HCT116 (cell line): ENCODE measurements around the gene RALGPS1. TPM values are rescaled to one million over a fixed set of nuclear protein-coding genes. Genes with fewer than 3 reads are reported as not detected.

Experiments used
- ATAC-seq: fragments of 200-7000 bp; cut with Tn5 transposase; 2 replicates; pipeline ENCODE4 v1.9.1; 2020; ENCODE audit warnings: mild to moderate bottlenecking, moderate library complexity
- BruUV-seq: library from RNA; stranded (reverse); fragments of 400-500 nt; replicated peaks from 2 replicates; lab custom pipeline; 2021; lab: Mats Ljungman, UMichigan
- CTCF ChIA-PET: fragments of 300-600 bp; sonication (Branson Sonifier 250); formaldehyde crosslinking; loops from one replicate; lab custom pipeline; 2021; ENCODE audit warnings: antibody characterized with exemption; lab: Charles Lee
- POLR2A ChIA-PET: fragments of 300-600, 350-600 bp; sonication (Branson Sonifier 250); formaldehyde crosslinking; loops from one replicate; lab custom pipeline; 2021; ENCODE audit warnings: antibody characterized with exemption; lab: Charles Lee
- RAD21 ChIA-PET, 2 experiments: fragments of 300-600 bp; sonication (Branson Sonifier 250); formaldehyde crosslinking; loops; one replicate each; lab custom pipeline; 2023; ENCODE audit warnings: low total read pairs in 2 of 2; ENCODE audit not compliant: uncharacterized antibody in 2 of 2, unreplicated experiment in 2 of 2, low non-redundant PET in 1 of 2; lab: Charles Lee
- DNase-seq: peaks from one replicate; pipeline ENCODE4 v3.0.0-alpha.2; 2010; ENCODE audit warnings: low read depth, low spot score
- H2AFZ ChIP-seq: fragments of 200-600 bp; shearing (Covaris generic), sonication (generic); 2 replicates; pipeline ENCODE4 v1.6.1; 2017; ENCODE audit warnings: low read depth, mixed run types, mixed read lengths, antibody characterized with exemption, low read length; ENCODE audit not compliant: poor library complexity, severe bottlenecking
- H3K27ac ChIP-seq: 2 replicates; pipeline ENCODE4 v1.5.1; 2012; ENCODE audit warnings: low read depth, low read length
- H3K27me3 ChIP-seq: fragments of 200-600 bp; sonication (generic); 2 replicates; pipeline ENCODE4 v1.6.1; 2016; ENCODE audit warnings: mixed run types, low read length, mixed read lengths; ENCODE audit not compliant: insufficient read depth
- H3K36me3 ChIP-seq, 2 experiments: fragments of 200-500 bp in 1 of 2; fragments of 200-600 bp in 1 of 2; sonication (Bioruptor generic) in 1 of 2; sonication (generic) in 1 of 2; 2 replicates each; pipeline versions ENCODE4 v1.5.1 to v1.6.1; 2014 to 2016; ENCODE audit warnings: low read length in 2 of 2, inconsistent platforms in 1 of 2, mixed read lengths in 1 of 2, mixed run types in 1 of 2; ENCODE audit not compliant: insufficient read depth in 2 of 2, control insufficient read depth in 1 of 2
- H3K4me1 ChIP-seq, 2 experiments: fragments of 200-600 bp in 1 of 2; sonication (generic) in 1 of 2; 2 replicates each; pipeline versions ENCODE4 v1.5.1 to v1.6.1; 2012 to 2017; ENCODE audit warnings: low read length in 2 of 2, inconsistent platforms in 1 of 2, mild to moderate bottlenecking in 1 of 2, mixed read lengths in 1 of 2, mixed run types in 1 of 2, moderate library complexity in 1 of 2; ENCODE audit not compliant: insufficient read depth in 2 of 2, control insufficient read depth in 1 of 2
- H3K4me2 ChIP-seq: fragments of 200-600 bp; sonication (generic); 2 replicates; pipeline ENCODE4 v1.6.1; 2017; ENCODE audit warnings: mixed run types, low read length, mixed read lengths
- H3K4me3 ChIP-seq, 2 experiments: fragments of 200-600 bp in 1 of 2; sonication (generic) in 1 of 2; replicated peaks in 1 of 2; 2 replicates each; pipeline ENCODE4 v1.5.1; 2011 to 2016; ENCODE audit warnings: low read length in 2 of 2, control low read depth in 1 of 2, low read depth in 1 of 2, mild to moderate bottlenecking in 1 of 2, mixed read lengths in 1 of 2, mixed run types in 1 of 2
- H3K79me2 ChIP-seq: fragments of 200-600 bp; sonication (generic); 2 replicates; pipeline ENCODE4 v1.6.1; 2017; ENCODE audit warnings: mild to moderate bottlenecking, mixed run types, low read length, moderate library complexity, mixed read lengths; ENCODE audit not compliant: insufficient read depth
- H3K9ac ChIP-seq: fragments of 200-600 bp; sonication (generic); 2 replicates; pipeline ENCODE4 v1.6.1; 2016; ENCODE audit warnings: low read length, mixed read lengths
- H3K9me2 ChIP-seq: fragments of 200-600 bp; sonication (generic), shearing (Covaris generic); 2 replicates; pipeline ENCODE4 v1.6.1; 2017; ENCODE audit warnings: mixed run types, mild to moderate bottlenecking, moderate library complexity; ENCODE audit not compliant: insufficient read depth
- H3K9me3 ChIP-seq, 2 experiments: fragments of 200-500 bp in 1 of 2; fragments of 200-600 bp in 1 of 2; sonication (Bioruptor generic) in 1 of 2; sonication (generic) in 1 of 2; 2 replicates each; pipeline ENCODE4 v1.6.1; 2014 to 2017; ENCODE audit warnings: low read length in 2 of 2, mixed read lengths in 2 of 2, inconsistent platforms in 1 of 2, low read depth in 1 of 2, mild to moderate bottlenecking in 1 of 2, mixed run types in 1 of 2, moderate library complexity in 1 of 2; ENCODE audit not compliant: control insufficient read depth in 1 of 2, insufficient read depth in 1 of 2
- H4K20me1 ChIP-seq: fragments of 200-600 bp; sonication (generic), shearing (Covaris generic); 2 replicates; pipeline ENCODE4 v1.6.1; 2017; ENCODE audit warnings: mixed run types, mild to moderate bottlenecking, moderate library complexity; ENCODE audit not compliant: insufficient read depth
- EGR1 ChIP-seq: IDR thresholded peaks from 2 replicates; pipeline ENCODE4 v1.6.1; 2012; ENCODE audit warnings: low read depth
- ELF1 ChIP-seq: IDR thresholded peaks from 2 replicates; pipeline ENCODE4 v1.6.1; 2012; ENCODE audit warnings: low read depth, borderline replicate concordance
- EZH2 ChIP-seq: fragments of 200-600 bp; sonication (generic); IDR thresholded peaks from 2 replicates; pipeline ENCODE4 v1.6.1; 2017; ENCODE audit warnings: antibody characterized with exemption, mixed run types
- EZH2phosphoT487 ChIP-seq: fragments of 200-600 bp; IDR thresholded peaks from 2 replicates; pipeline ENCODE4 v1.6.1; 2018; ENCODE audit warnings: antibody characterized with exemption, borderline replicate concordance
- POLR2A ChIP-seq: IDR thresholded peaks from 2 replicates; pipeline ENCODE4 v1.7.0; 2011; ENCODE audit warnings: borderline replicate concordance; ENCODE audit not compliant: insufficient read depth, insufficient read length; ENCODE audit errors: extremely low read depth
- POLR2AphosphoS5 ChIP-seq: IDR thresholded peaks from 2 replicates; pipeline ENCODE4 v1.6.1; 2011; ENCODE audit warnings: mild to moderate bottlenecking, low read depth, low read length, moderate library complexity
- RAD21 ChIP-seq: IDR thresholded peaks from 2 replicates; pipeline ENCODE4 v1.6.1; 2012; ENCODE audit warnings: low read depth, mild to moderate bottlenecking
- YY1 ChIP-seq: IDR thresholded peaks from 2 replicates; pipeline ENCODE4 v1.6.1; 2011; ENCODE audit warnings: low read length, low read depth, moderate library complexity, mild to moderate bottlenecking; ENCODE audit not compliant: insufficient replicate concordance; ENCODE audit errors: extremely low read depth
- ZFX ChIP-seq: fragments of 450-650 bp; IDR thresholded peaks from 2 replicates; pipeline ENCODE4 v1.6.1; 2017
- intact Hi-C: fragments of 100-400 bp; cut with micrococcal nuclease; formaldehyde crosslinking; loops from 2 replicates; pipeline ENCODE4 v1.10.0; 2022
- total RNA-seq: library from RNA; stranded (reverse); gene quantifications from one replicate; pipeline ENCODE4 v1.2.1, GENCODE V29; 2021; ENCODE audit not compliant: unreplicated experiment
- TF ChIP-seq, protein P1 (sequence below): IDR thresholded peaks from 2 replicates; pipeline ENCODE4 v1.6.1; 2012; ENCODE audit warnings: low read depth
- TF ChIP-seq, protein P2 (sequence below): IDR thresholded peaks from 2 replicates; pipeline ENCODE4 v1.6.1; 2012
- TF ChIP-seq, protein P3 (sequence below), 3 experiments: fragments of 200-600 bp in 1 of 3; sonication (generic) in 1 of 3; IDR thresholded peaks in 2 of 3; conservative IDR thresholded peaks in 1 of 3; 2 replicates each; pipeline ENCODE4 v1.5.1; 2012 to 2017; ENCODE audit warnings: low read depth in 2 of 3, low read length in 2 of 3, antibody characterized with exemption in 1 of 3, borderline replicate concordance in 1 of 3, control low read depth in 1 of 3, mild to moderate bottlenecking in 1 of 3, mixed read lengths in 1 of 3, mixed run types in 1 of 3, moderate library complexity in 1 of 3; ENCODE audit not compliant: insufficient read depth in 1 of 3
- TF ChIP-seq, protein P4 (sequence below): IDR thresholded peaks from 2 replicates; pipeline ENCODE4 v1.6.1; 2012
- TF ChIP-seq, protein P5 (sequence below): IDR thresholded peaks from 2 replicates; pipeline ENCODE4 v1.6.1; 2011; ENCODE audit warnings: mild to moderate bottlenecking, low read length, moderate library complexity; ENCODE audit not compliant: insufficient replicate concordance; ENCODE audit errors: extremely low read depth

The RALGPS1 gene
- total RNA-seq, 1 experiment from 2014 or later, result 7.6 TPM

DNA sequence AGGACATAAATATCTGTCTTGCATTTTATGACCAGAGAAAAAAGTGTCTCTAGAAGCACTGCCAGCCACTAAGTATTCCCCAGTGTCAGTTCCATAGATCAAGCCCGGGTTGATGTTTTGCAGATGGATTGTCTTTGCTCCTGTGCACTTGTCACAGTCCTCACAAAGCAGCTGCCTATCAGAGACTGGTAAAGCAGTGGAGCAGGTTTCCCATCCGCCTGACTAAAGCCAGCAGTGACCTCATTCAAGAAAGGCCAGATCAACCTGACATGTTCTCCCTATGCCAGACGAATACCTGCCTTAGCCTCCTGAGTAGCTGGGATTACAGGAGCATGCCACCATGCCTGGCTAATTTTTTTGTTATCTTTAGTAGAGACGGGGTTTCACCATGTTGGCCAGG is 323.2 kb downstream of the RALGPS1 start:
- H3K27me3 ChIP-seq, result no peaks in the 10 kb centered on the region
- ChIA-PET POLR2A (no interaction called here), RAD21 (no interaction called here), CTCF (no interaction called here)
- no peak for ATAC-seq
- H2AFZ ChIP-seq, result no peak overlapping the region
- no peaks in the 10 kb centered on the region for H3K4me1 ChIP-seq
- H3K4me2 ChIP-seq, result no peak overlapping the region
- H3K36me3 ChIP-seq, result 0 out of 4 replicates have a peak, but pooled peaks cover 0 to 3% of the 10 kb centered on the region in 2 experiments
- H3K27ac ChIP-seq, result no peak overlapping the region
- no TSS peak for BruUV-seq
- intact Hi-C loops, result no loop called here
- no peak for DNase-seq
- no peak overlapping the region for H3K4me3 ChIP-seq
- no peaks in the 10 kb centered on the region for H3K9me3 ChIP-seq
- no peaks in the 10 kb centered on the region for H3K9me2 ChIP-seq
- no peaks in the 10 kb centered on the region for H4K20me1 ChIP-seq
- TF ChIP-seq, protein P1, sequence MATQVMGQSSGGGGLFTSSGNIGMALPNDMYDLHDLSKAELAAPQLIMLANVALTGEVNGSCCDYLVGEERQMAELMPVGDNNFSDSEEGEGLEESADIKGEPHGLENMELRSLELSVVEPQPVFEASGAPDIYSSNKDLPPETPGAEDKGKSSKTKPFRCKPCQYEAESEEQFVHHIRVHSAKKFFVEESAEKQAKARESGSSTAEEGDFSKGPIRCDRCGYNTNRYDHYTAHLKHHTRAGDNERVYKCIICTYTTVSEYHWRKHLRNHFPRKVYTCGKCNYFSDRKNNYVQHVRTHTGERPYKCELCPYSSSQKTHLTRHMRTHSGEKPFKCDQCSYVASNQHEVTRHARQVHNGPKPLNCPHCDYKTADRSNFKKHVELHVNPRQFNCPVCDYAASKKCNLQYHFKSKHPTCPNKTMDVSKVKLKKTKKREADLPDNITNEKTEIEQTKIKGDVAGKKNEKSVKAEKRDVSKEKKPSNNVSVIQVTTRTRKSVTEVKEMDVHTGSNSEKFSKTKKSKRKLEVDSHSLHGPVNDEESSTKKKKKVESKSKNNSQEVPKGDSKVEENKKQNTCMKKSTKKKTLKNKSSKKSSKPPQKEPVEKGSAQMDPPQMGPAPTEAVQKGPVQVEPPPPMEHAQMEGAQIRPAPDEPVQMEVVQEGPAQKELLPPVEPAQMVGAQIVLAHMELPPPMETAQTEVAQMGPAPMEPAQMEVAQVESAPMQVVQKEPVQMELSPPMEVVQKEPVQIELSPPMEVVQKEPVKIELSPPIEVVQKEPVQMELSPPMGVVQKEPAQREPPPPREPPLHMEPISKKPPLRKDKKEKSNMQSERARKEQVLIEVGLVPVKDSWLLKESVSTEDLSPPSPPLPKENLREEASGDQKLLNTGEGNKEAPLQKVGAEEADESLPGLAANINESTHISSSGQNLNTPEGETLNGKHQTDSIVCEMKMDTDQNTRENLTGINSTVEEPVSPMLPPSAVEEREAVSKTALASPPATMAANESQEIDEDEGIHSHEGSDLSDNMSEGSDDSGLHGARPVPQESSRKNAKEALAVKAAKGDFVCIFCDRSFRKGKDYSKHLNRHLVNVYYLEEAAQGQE, result no peak
- TF ChIP-seq, protein P2, sequence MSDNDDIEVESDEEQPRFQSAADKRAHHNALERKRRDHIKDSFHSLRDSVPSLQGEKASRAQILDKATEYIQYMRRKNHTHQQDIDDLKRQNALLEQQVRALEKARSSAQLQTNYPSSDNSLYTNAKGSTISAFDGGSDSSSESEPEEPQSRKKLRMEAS, result no peak
- TF ChIP-seq EZH2 (no peak), ELF1 (no peak), POLR2A (no peak), YY1 (no peak), ZFX (no peak; the same call in 1 of the 2 replicates), RAD21 (no peak), POLR2AphosphoS5 (no peak), EGR1 (no peak), EZH2phosphoT487 (no peak)
- TF ChIP-seq, protein P3, sequence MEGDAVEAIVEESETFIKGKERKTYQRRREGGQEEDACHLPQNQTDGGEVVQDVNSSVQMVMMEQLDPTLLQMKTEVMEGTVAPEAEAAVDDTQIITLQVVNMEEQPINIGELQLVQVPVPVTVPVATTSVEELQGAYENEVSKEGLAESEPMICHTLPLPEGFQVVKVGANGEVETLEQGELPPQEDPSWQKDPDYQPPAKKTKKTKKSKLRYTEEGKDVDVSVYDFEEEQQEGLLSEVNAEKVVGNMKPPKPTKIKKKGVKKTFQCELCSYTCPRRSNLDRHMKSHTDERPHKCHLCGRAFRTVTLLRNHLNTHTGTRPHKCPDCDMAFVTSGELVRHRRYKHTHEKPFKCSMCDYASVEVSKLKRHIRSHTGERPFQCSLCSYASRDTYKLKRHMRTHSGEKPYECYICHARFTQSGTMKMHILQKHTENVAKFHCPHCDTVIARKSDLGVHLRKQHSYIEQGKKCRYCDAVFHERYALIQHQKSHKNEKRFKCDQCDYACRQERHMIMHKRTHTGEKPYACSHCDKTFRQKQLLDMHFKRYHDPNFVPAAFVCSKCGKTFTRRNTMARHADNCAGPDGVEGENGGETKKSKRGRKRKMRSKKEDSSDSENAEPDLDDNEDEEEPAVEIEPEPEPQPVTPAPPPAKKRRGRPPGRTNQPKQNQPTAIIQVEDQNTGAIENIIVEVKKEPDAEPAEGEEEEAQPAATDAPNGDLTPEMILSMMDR (IDR thresholded peaks at IDR 0.05 in 2 of 3, conservative IDR thresholded peaks at IDR 0.05 in 1 of 3; ENCODE audit: borderline replicate concordance in 1 of 3, insufficient read depth in 1 of 3, low read depth in 2 of 3, low read length in 2 of 3), result no peak
- TF ChIP-seq, protein P4, sequence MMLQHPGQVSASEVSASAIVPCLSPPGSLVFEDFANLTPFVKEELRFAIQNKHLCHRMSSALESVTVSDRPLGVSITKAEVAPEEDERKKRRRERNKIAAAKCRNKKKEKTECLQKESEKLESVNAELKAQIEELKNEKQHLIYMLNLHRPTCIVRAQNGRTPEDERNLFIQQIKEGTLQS, result no peak
- TF ChIP-seq, protein P5, sequence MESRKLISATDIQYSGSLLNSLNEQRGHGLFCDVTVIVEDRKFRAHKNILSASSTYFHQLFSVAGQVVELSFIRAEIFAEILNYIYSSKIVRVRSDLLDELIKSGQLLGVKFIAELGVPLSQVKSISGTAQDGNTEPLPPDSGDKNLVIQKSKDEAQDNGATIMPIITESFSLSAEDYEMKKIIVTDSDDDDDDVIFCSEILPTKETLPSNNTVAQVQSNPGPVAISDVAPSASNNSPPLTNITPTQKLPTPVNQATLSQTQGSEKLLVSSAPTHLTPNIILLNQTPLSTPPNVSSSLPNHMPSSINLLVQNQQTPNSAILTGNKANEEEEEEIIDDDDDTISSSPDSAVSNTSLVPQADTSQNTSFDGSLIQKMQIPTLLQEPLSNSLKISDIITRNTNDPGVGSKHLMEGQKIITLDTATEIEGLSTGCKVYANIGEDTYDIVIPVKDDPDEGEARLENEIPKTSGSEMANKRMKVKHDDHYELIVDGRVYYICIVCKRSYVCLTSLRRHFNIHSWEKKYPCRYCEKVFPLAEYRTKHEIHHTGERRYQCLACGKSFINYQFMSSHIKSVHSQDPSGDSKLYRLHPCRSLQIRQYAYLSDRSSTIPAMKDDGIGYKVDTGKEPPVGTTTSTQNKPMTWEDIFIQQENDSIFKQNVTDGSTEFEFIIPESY, result no peak
- no peaks in the 10 kb centered on the region for H3K79me2 ChIP-seq
- H3K9ac ChIP-seq, result no peak overlapping the region
